Thyroid gland (tissue), 4 donors: ENCODE data around the gene LUC7L. TPM values are rescaled to one million over a fixed set of nuclear protein-coding genes. Genes with fewer than 3 reads are reported as not detected.

ENCODE experiments used
- DNase-seq, 2 donors: peaks; one replicate each; pipeline ENCODE4 v3.0.0-alpha.2; 2019
- H3K27ac ChIP-seq, 3 donors: fragments of 200-600 bp; sonication (generic); 1 replicate in 2 of 3; 2 replicates in 1 of 3; pipeline ENCODE4 v1.5.1; 2016 to 2019; ENCODE audit warnings: mild to moderate bottlenecking in 1 of 3, moderate library complexity in 1 of 3
- H3K27me3 ChIP-seq: fragments of 200-600 bp; sonication (generic); one replicate; pipeline ENCODE4 v1.5.1; 2019
- H3K36me3 ChIP-seq, 2 donors: fragments of 200-600 bp; sonication (generic); one replicate each; pipeline ENCODE4 v1.5.1; 2016 to 2019
- H3K4me1 ChIP-seq, 2 donors: fragments of 200-600 bp; sonication (generic); one replicate each; pipeline ENCODE4 v1.5.1; 2017 to 2019
- H3K4me3 ChIP-seq, 3 donors: fragments of 200-600 bp; sonication (generic); replicated peaks in 1 of 3; 1 replicate in 2 of 3; 2 replicates in 1 of 3; pipeline ENCODE4 v1.5.1; 2016; ENCODE audit warnings: mild to moderate bottlenecking in 1 of 3
- H3K9me3 ChIP-seq: fragments of 200-600 bp; sonication (generic); one replicate; pipeline ENCODE4 v1.5.1; 2017
- CTCF ChIP-seq, 6 experiments: fragments of 200-600 bp in 3 of 6; fragments of 450-650 bp in 3 of 6; sonication (generic) in 3 of 6; IDR thresholded peaks; one replicate each; pipeline ENCODE4 v1.5.1; 2016 to 2019; ENCODE audit warnings: antibody characterized with exemption in 6 of 6, mild to moderate bottlenecking in 2 of 6, inconsistent platforms in 1 of 6, moderate library complexity in 1 of 6
- POLR2A ChIP-seq, 2 donors: fragments of 450-650 bp; IDR thresholded peaks; one replicate each; pipeline ENCODE4 v1.6.1; 2017; ENCODE audit warnings: antibody characterized with exemption in 2 of 2, mild to moderate bottlenecking in 2 of 2, moderate library complexity in 1 of 2
- WGBS, 2 donors: methylation state at CpG; one replicate each; pipeline ENCODE4 v1.1.5; 2017; 5-methylcytosine and 5-hydroxymethylcytosine counted together
- intact Hi-C: fragments of 100-400 bp; cut with DNase I; formaldehyde crosslinking; loops from one replicate; pipeline ENCODE4 v1.15.1; 2023
- total RNA-seq, 4 donors: library from RNA; depleted of rRNA; stranded (reverse); fragments of >200 nt; gene quantifications; one replicate each; pipeline ENCODE4 v1.2.3, GENCODE V29; 2016

The LUC7L gene
- total RNA-seq, 4 donors from 2014 or later: 96.6 to 218 (median 149) TPM

- Histone ChIP-seq H3K36me3 (peaks cover 18 to 32% of the 10 kb centered on the region in 2 donors), H3K27me3 (no peaks in the 10 kb centered on the region), H3K27ac (no peak overlapping the region), H3K9me3 (no peaks in the 10 kb centered on the region), H3K4me1 (no peaks in the 10 kb centered on the region), H3K4me3 (no peak overlapping the region)
- TF ChIP-seq CTCF (IDR thresholded peaks at IDR 0.05) (no peak), POLR2A (IDR thresholded peaks at IDR 0.05) (no peak)
- intact Hi-C loops: no loop called here
- 85 to 89% methylated on average over 6 of the region's 6 CpGs for WGBS, 2 donors
- DNase-seq: no peak
Observed at GRCh38 chr16:255183-255582, 25.9 kb upstream of the LUC7L start.

GRCh38 chr16:254461-254860 is 25.2 kb upstream of the LUC7L start:
- no peak overlapping the region for H3K4me3 ChIP-seq
- intact Hi-C loops: no loop called here
- no peak overlapping the region for H3K27ac ChIP-seq
- 95 to 97% methylated on average over 25 of the region's 25 CpGs for WGBS, 2 donors
- no peaks in the 10 kb centered on the region for H3K27me3 ChIP-seq
- H3K36me3 ChIP-seq: peaks cover 18 to 25% of the 10 kb centered on the region in 2 donors
- TF ChIP-seq CTCF (IDR thresholded peaks at IDR 0.05) (no peak), POLR2A (IDR thresholded peaks at IDR 0.05) (no peak)
- no peaks in the 10 kb centered on the region for H3K4me1 ChIP-seq
- H3K9me3 ChIP-seq: no peaks in the 10 kb centered on the region
- DNase-seq: no peak

DNA sequence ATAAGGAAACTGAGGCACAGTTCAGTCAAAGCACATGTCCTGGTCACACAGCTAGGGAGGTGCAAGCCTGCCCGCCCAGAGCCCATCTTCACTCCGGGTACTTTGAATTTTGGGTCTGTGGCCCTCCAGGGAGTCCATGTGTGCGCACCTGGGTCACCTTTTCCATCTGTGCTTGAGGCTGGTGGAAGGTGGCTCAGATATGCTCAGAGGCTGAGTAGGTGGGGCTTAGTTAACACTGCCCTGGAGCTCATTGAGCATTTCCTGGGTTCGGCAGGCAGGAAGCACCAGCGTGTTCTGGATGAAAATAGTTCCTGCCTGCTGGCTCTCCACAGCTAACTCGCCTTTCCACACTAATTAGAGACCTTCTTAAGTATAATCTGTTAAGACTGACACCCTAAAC is 24.6 kb upstream of the LUC7L start:
- Histone ChIP-seq H3K4me3 (no peak overlapping the region), H3K9me3 (no peaks in the 10 kb centered on the region), H3K27ac (no peak overlapping the region), H3K36me3 (peaks cover 13 to 24% of the 10 kb centered on the region in 2 donors), H3K4me1 (no peaks in the 10 kb centered on the region), H3K27me3 (no peaks in the 10 kb centered on the region)
- DNase-seq: no peak
- WGBS, 2 donors: 88 to 94% methylated on average over 5 to 6 of the region's 6 CpGs
- intact Hi-C loops: no loop called here
- TF ChIP-seq POLR2A (IDR thresholded peaks at IDR 0.05): no peak
- no peak for TF ChIP-seq CTCF (IDR thresholded peaks at IDR 0.05)

GRCh38 chr16:252366-253337 is 23.4 kb upstream of the LUC7L start:
- intact Hi-C loops: no loop called here
- TF ChIP-seq POLR2A (IDR thresholded peaks at IDR 0.05) (no peak), CTCF (IDR thresholded peaks at IDR 0.05) (no peak)
- H3K4me1 ChIP-seq: no peaks in the 10 kb centered on the region
- H3K9me3 ChIP-seq: no peaks in the 10 kb centered on the region
- 77 to 78% methylated on average over 30 of the region's 30 CpGs for WGBS, 2 donors
- DNase-seq: no peak
- H3K4me3 ChIP-seq: no peak overlapping the region
- H3K27ac ChIP-seq: no peak overlapping the region
- peaks cover 13 to 24% of the 10 kb centered on the region in 2 donors for H3K36me3 ChIP-seq
- H3K27me3 ChIP-seq: no peaks in the 10 kb centered on the region

- DNase-seq: no peak
- WGBS, 2 donors: 91 to 96% methylated on average over 10 to 12 of the region's 12 CpGs
- no peak for TF ChIP-seq POLR2A (IDR thresholded peaks at IDR 0.05)
- TF ChIP-seq CTCF (IDR thresholded peaks at IDR 0.05): no peak
- Histone ChIP-seq H3K4me1 (no peaks in the 10 kb centered on the region), H3K9me3 (no peaks in the 10 kb centered on the region), H3K4me3 (no peak overlapping the region), H3K36me3 (peaks cover 11 to 13% of the 10 kb centered on the region in 2 donors), H3K27ac (no peak overlapping the region), H3K27me3 (no peaks in the 10 kb centered on the region)
- intact Hi-C loops: no loop called here
Observed at GRCh38 chr16:249431-249830, 20.2 kb upstream of the LUC7L start.
